Neural cell (in vitro differentiated cells): Measurements from ENCODE around the gene CERS3. TPM values are rescaled to one million over a fixed set of nuclear protein-coding genes. Genes with fewer than 3 reads are reported as not detected.

Experiments
- H2AFZ ChIP-seq: fragments of 200-600, 300-800 bp; sonication (generic), shearing (Covaris generic); 2 replicates; pipeline ENCODE4 v1.6.0; 2014; ENCODE audit warnings: low read depth, mild to moderate bottlenecking, antibody characterized with exemption, low read length, moderate library complexity
- H3F3A ChIP-seq: fragments of 200-600 bp; shearing (Covaris generic); 2 replicates; pipeline ENCODE4 v1.6.1; 2016; ENCODE audit warnings: mild to moderate bottlenecking, moderate library complexity, mixed read lengths, antibody characterized with exemption, low read length; ENCODE audit not compliant: insufficient read depth, poor library complexity, severe bottlenecking
- H3K27ac ChIP-seq: fragments of 200-600, 300-800 bp; sonication (generic), shearing (Covaris generic); 2 replicates; pipeline ENCODE4 v1.5.1; 2014; ENCODE audit warnings: mild to moderate bottlenecking, low read length, moderate library complexity
- H3K27me3 ChIP-seq: fragments of 300-800, 200-600 bp; sonication (generic), shearing (Covaris generic); 2 replicates; pipeline ENCODE4 v1.6.0; 2014; ENCODE audit warnings: mild to moderate bottlenecking, low read depth, low read length, moderate library complexity; ENCODE audit not compliant: insufficient read depth
- H3K36me3 ChIP-seq: fragments of 300-800, 200-600 bp; sonication (generic), shearing (Covaris generic); 2 replicates; pipeline ENCODE4 v1.5.1; 2014; ENCODE audit warnings: mild to moderate bottlenecking, antibody characterized with exemption, low read length, moderate library complexity; ENCODE audit not compliant: insufficient read depth
- H3K4me2 ChIP-seq: fragments of 300-800, 200-600 bp; sonication (generic), shearing (Covaris generic); 2 replicates; pipeline ENCODE4 v1.6.0; 2014; ENCODE audit warnings: mild to moderate bottlenecking, low read length
- H3K4me3 ChIP-seq: fragments of 300-800, 200-600 bp; sonication (generic), shearing (Covaris generic); 2 replicates; pipeline ENCODE4 v1.5.1; 2014; ENCODE audit warnings: mild to moderate bottlenecking, low read length, moderate library complexity
- H3K79me2 ChIP-seq: fragments of 200-600 bp; shearing (Covaris generic); replicated peaks from 2 replicates; pipeline ENCODE4 v1.6.0; 2014; ENCODE audit warnings: mild to moderate bottlenecking, low read length, moderate library complexity; ENCODE audit not compliant: insufficient read depth
- H3K9ac ChIP-seq: fragments of 300-800, 200-600 bp; sonication (generic), shearing (Covaris generic); 2 replicates; pipeline ENCODE4 v1.6.1; 2016; ENCODE audit warnings: mild to moderate bottlenecking, low read length, mixed read lengths
- H3K9me2 ChIP-seq: fragments of 200-600 bp; shearing (Covaris generic); 2 replicates; pipeline ENCODE4 v1.6.1; 2016; ENCODE audit warnings: mild to moderate bottlenecking, low read length, mixed read lengths; ENCODE audit not compliant: insufficient read depth
- H3K9me3 ChIP-seq: fragments of 200-600, 300-800 bp; sonication (generic), shearing (Covaris generic); 2 replicates; pipeline ENCODE4 v1.6.1; 2016; ENCODE audit warnings: mild to moderate bottlenecking, mixed run types, low read length, moderate library complexity, mixed read lengths
- H4K20me1 ChIP-seq: fragments of 200-600 bp; shearing (Covaris generic); 2 replicates; pipeline ENCODE4 v1.6.1; 2016; ENCODE audit warnings: mild to moderate bottlenecking, mixed run types; ENCODE audit not compliant: insufficient read depth
- EZH2 ChIP-seq: fragments of 200-600, 300-800 bp; shearing (Covaris generic), sonication (generic); IDR thresholded peaks from 2 replicates; pipeline ENCODE4 v1.6.1; 2014; ENCODE audit warnings: antibody characterized with exemption, low read length, borderline replicate concordance, mild to moderate bottlenecking; ENCODE audit not compliant: insufficient read depth, poor library complexity, severe bottlenecking
- MXI1 ChIP-seq: fragments of 450-650 bp; conservative IDR thresholded peaks from 2 replicates; pipeline ENCODE4 v1.6.1; 2014; ENCODE audit warnings: antibody characterized with exemption, mild to moderate bottlenecking; ENCODE audit not compliant: poor library complexity, severe bottlenecking
- POLR2AphosphoS5 ChIP-seq: IDR thresholded peaks from 2 replicates; pipeline ENCODE4 v1.6.1; 2012
- REST ChIP-seq: IDR thresholded peaks from 2 replicates; pipeline ENCODE4 v1.6.1; 2012; ENCODE audit warnings: borderline replicate concordance
- SMC3 ChIP-seq: fragments of 450-650 bp; conservative IDR thresholded peaks from 2 replicates; pipeline ENCODE4 v1.6.1; 2014; ENCODE audit warnings: antibody characterized with exemption, mild to moderate bottlenecking, moderate library complexity; ENCODE audit not compliant: poor library complexity
- TAF1 ChIP-seq: IDR thresholded peaks from 2 replicates; pipeline ENCODE4 v1.6.1; 2012; ENCODE audit warnings: low read depth
- polyA plus RNA-seq: library from polyadenylated mRNA; depleted of rRNA; stranded (reverse); fragments of >200 nt; gene quantifications from 2 replicates; pipeline ENCODE4 v1.2.3, GENCODE V29; 2014

Gene CERS3
- polyA plus RNA-seq, 1 donor from 2014 or later = 0.27 TPM

- Histone ChIP-seq H3F3A (no peaks in the 10 kb centered on the region), H3K4me2 (no peak overlapping the region), H3K4me3 (no peak overlapping the region), H3K9me2 (no peaks in the 10 kb centered on the region), H2AFZ (no peak overlapping the region), H3K9ac (no peak overlapping the region), H3K79me2 (no peaks in the 10 kb centered on the region), H4K20me1 (no peaks in the 10 kb centered on the region), H3K9me3 (no peaks in the 10 kb centered on the region), H3K27ac (no peak overlapping the region), H3K27me3 (no peaks in the 10 kb centered on the region), H3K36me3 (no peaks in the 10 kb centered on the region)
- TF ChIP-seq REST = no peak
- no peak for TF ChIP-seq EZH2
- no peak for TF ChIP-seq POLR2AphosphoS5
- no peak for TF ChIP-seq MXI1
Observed at GRCh38 chr15:100516643-100517512, 11.9 kb downstream of the CERS3 start.

DNA sequence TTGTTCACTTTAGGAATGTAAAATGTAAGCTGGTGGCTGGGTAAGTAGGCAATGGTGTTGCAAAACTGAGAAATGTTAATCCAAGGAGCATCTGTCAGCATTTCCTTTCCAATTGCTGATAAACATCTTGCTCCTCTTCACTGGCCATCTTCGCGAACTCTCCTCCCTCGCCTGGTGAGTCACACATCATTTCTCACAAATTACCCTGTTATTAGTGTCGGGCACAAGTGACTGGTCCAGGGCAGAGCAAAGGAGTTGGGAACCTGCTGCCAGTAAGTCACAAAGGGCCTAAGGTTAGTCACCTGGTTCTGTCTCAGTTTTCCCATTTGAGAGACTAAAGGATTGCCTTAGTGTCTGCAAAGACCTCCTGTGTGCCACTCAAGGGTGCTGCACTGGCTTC lies 13.0 kb downstream of the CERS3 start:
- Histone ChIP-seq H3K27me3 (no peaks in the 10 kb centered on the region), H3K9me3 (no peaks in the 10 kb centered on the region), H3K9ac (no peak overlapping the region), H3F3A (no peaks in the 10 kb centered on the region), H4K20me1 (no peaks in the 10 kb centered on the region), H3K4me3 (no peak overlapping the region), H3K4me2 (no peak overlapping the region), H2AFZ (no peak overlapping the region), H3K36me3 (no peaks in the 10 kb centered on the region), H3K27ac (no peak overlapping the region), H3K79me2 (no peaks in the 10 kb centered on the region), H3K9me2 (no peaks in the 10 kb centered on the region)
- no peak for TF ChIP-seq REST
- TF ChIP-seq MXI1 = no peak
- TF ChIP-seq TAF1 = no peak
- no peak for TF ChIP-seq SMC3
